ENCODE measurements around the gene FARP2. TPM values are rescaled to one million over a fixed set of nuclear protein-coding genes. Genes with fewer than 3 reads are reported as not detected.

The FARP2 gene
- total RNA-seq, 4 donors from 2014 or later: 63.3 to 86.4 (median 66.0) TPM

DNA sequence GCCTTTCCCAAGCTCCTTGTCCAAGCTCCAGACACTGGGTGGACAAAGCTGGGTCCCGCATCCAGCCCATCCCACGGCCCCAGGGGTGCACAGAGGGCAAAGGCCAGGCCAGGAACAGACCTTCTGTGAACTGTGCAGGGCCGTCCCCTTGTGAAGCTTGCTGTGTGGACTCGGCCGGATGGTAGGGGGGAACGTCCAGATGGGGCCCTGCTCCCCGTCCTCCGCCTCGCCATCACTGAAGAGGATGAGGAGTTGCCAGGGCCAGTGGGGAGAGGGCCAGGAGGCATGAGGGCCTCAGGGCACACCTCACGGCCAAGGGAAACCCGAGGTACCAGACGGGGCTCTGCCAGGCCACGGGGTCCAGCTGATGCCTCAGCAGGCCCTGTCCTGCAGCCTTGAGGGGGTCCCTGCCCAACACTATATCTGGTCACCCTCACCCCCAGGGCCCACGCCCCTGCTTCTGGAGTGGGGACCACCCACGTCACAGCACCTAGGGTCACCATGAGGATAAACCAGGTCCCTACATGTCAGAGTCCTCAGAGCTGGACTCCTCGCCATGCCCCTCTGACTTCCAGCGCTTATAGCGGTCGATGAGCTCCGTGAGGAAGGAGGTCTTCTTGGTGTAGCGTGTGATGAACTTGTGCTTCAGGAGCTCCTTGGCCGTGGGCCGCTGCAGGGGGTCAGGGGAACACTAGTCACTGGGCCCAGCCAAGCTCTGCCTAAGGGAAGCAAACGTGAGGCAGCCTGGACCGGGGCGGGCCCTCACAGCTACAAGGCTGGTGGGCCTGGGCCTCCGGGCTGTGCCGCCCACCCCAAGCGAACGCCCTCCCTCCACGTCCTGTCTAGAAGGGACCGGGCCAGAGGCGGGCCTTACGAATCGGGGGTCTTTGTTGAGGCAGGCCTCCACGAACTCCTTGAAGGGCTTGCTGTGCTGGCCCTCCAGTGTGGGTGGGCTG, 142.3 kb downstream of the FARP2 start:
- 92 to 93% methylated on average over 26 to 29 of the region's 36 CpGs for WGBS, 2 donors
- DNase-seq (ENCODE audit: low spot score in 2 of 2): no peak

DNA sequence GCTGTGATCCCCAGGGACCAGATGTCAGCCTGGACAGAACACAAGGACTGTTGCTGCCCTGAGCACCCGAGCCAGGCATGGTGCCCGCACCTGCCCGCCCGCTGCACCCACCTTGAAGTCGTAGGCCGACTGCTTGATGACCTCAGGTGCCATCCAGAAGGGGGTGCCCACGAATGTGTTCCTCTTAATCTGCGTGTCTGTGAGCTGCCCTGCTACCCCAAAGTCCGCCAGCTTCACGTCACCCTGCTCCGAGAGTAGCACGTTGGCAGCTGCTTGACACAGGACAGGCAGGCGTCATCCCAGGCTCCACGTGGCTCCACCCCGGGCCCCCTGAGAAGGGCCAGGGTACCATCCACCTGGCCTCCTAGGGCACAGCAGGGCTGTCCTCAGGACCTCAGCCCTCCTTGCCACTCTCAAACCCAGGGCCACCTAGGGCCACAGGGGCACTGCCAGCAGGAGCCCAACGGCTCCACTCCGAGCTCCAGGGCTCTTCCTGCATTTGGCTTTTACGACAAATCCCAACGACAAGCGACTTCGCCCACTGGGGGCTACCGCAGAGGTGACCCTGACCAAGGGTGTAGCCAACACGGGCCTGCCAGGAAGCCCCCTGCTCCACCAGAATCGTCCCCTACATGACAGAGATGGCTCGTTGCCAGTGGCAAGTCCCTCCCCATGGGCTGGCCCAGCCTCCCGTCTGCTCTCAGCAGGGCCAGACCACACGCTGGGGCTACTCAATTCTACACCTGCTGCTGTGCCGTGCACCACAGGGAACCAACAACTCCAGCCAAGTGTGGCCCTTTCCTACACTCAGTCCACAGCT, 143.3 kb downstream of the FARP2 start:
- 86 to 87% methylated on average over 17 to 28 of the region's 28 CpGs for WGBS, 2 donors
- H3K4me3 ChIP-seq (ENCODE audit: low read depth, poor library complexity, severe bottlenecking): no peak overlapping the region
- TF ChIP-seq, protein P1, sequence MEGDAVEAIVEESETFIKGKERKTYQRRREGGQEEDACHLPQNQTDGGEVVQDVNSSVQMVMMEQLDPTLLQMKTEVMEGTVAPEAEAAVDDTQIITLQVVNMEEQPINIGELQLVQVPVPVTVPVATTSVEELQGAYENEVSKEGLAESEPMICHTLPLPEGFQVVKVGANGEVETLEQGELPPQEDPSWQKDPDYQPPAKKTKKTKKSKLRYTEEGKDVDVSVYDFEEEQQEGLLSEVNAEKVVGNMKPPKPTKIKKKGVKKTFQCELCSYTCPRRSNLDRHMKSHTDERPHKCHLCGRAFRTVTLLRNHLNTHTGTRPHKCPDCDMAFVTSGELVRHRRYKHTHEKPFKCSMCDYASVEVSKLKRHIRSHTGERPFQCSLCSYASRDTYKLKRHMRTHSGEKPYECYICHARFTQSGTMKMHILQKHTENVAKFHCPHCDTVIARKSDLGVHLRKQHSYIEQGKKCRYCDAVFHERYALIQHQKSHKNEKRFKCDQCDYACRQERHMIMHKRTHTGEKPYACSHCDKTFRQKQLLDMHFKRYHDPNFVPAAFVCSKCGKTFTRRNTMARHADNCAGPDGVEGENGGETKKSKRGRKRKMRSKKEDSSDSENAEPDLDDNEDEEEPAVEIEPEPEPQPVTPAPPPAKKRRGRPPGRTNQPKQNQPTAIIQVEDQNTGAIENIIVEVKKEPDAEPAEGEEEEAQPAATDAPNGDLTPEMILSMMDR (IDR thresholded peaks at IDR 0.05): no peak
- TF ChIP-seq POLR2A (IDR thresholded peaks at IDR 0.05): no peak
- intact Hi-C loops (cut with DNase I; ENCODE audit: low total_unique reads): no loop called here
- DNase-seq (ENCODE audit: low spot score in 2 of 2): no peak

More for the DNA sequence above, 142.3 kb downstream of the FARP2 start:
- TF ChIP-seq, protein P1 (IDR thresholded peaks at IDR 0.05): no peak
- no peak for TF ChIP-seq POLR2A (IDR thresholded peaks at IDR 0.05)
- no peak overlapping the region for H3K4me3 ChIP-seq (ENCODE audit: low read depth, poor library complexity, severe bottlenecking)
- intact Hi-C loops (cut with DNase I; ENCODE audit: low total_unique reads): no loop called here

DNA sequence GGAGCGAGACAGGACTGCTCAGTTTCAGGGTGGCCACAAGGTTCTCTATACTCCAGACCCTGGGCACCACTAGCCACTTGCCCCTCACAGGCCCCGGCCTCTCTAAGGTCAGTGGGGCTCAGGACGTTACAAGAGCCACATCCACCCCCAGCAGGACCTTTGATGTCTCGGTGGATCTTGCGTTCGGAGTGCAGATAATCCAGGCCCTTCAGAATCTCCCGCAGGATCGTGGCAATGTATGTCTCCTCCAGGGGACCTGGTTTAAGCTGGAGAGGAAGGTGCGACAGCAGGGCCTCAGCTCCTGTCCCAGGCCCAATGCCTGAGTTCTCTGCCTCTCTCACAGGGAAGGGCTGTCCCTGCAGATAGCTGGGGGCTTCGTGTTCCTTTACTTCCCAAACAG, 143.9 kb downstream of the FARP2 start:
- no peak for DNase-seq (ENCODE audit: low spot score in 2 of 2)
- intact Hi-C loops (cut with DNase I; ENCODE audit: low total_unique reads): loop anchor here (10.0 kb wide), 1 partner anchor 385 kb away; no protein-coding TSS in a partner anchor
- TF ChIP-seq, protein P1 (IDR thresholded peaks at IDR 0.05): no peak
- TF ChIP-seq POLR2A (IDR thresholded peaks at IDR 0.05): no peak
- WGBS, 2 donors: 91 to 96% methylated on average over 6 to 10 of the region's 10 CpGs
- H3K4me3 ChIP-seq (ENCODE audit: low read depth, poor library complexity, severe bottlenecking): no peak overlapping the region

DNA sequence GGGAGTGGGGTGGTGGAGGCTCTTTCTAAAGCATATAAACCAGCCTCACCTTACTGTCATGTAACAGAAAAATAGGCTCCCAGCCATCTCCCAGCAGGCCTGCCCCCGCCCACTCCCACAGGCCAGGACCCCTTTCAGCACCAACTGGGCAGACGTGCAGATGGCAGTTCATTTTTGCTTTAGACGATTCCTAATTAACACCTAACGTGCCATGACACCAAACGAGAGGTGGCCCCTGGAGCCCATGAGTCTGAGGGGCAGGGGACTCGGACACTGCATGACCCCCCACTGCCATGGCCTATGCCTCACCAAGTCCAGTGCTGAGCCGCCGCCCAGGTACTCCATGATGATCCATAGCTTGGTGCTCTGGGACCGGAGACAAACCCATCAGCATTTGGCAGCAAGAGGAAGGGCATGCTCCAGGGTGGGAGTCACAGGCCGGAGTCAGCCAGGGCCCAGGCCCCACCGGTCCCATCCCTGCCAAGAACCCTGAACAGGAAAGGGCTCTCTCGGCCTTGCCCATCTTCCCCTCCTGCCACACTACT, 144.4 kb downstream of the FARP2 start:
- no peak for DNase-seq (ENCODE audit: low spot score in 2 of 2)
- intact Hi-C loops (cut with DNase I; ENCODE audit: low total_unique reads): loop anchor here (10.0 kb wide), 1 partner anchor 384 kb away; no protein-coding TSS in a partner anchor
- 88% methylated on average over 12 of the region's 12 CpGs for WGBS, 2 donors
- TF ChIP-seq, protein P1 (IDR thresholded peaks at IDR 0.05): no peak
- no peak for TF ChIP-seq POLR2A (IDR thresholded peaks at IDR 0.05)
- no peak overlapping the region for H3K4me3 ChIP-seq (ENCODE audit: low read depth, poor library complexity, severe bottlenecking)

DNA sequence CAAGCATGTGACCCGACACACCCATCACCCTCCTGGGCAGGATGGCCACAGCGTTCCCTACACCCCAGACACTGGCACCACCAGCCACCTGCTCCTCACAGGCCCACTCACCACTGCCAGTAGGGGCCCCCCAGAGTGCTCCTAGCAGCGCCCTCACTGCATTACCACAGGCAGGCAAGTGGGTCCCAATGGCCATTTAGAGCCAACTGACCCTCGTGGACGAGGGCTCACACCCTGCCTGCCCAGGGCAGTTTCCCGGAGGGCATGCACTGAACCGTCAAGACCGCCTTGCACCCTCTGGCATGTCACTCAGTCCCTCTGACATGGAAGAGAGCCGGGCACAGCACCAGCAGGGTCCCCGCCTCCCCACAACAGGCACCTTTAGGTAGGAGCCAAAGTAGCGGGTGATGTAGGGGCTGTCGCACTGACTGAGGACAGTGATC, 145.0 kb downstream of the FARP2 start:
- TF ChIP-seq POLR2A (IDR thresholded peaks at IDR 0.05): no peak
- TF ChIP-seq, protein P1 (IDR thresholded peaks at IDR 0.05): no peak
- 92 to 97% methylated on average over 10 to 12 of the region's 12 CpGs for WGBS, 2 donors
- DNase-seq (ENCODE audit: low spot score in 2 of 2): no peak
- H3K4me3 ChIP-seq (ENCODE audit: low read depth, poor library complexity, severe bottlenecking): no peak overlapping the region
- intact Hi-C loops (cut with DNase I; ENCODE audit: low total_unique reads): loop anchor here (10.0 kb wide), 1 partner anchor 384 kb away; no protein-coding TSS in a partner anchor

All from lower leg skin (tissue), 4 donors.